Prostate gland (tissue), 2 donors: ENCODE measurements around the gene CRYZ.

Source experiments
- POLR2A ChIP-seq: fragments of 450-650 bp; IDR thresholded peaks from one replicate; pipeline ENCODE4 v1.6.1; 2016; ENCODE audit warnings: antibody characterized with exemption, mild to moderate bottlenecking
- POLR2AphosphoS5 ChIP-seq: sonication (generic); formaldehyde crosslinking; IDR thresholded peaks from one replicate; pipeline ENCODE4 v1.6.1; 2017; ENCODE audit warnings: antibody characterized with exemption
- TF ChIP-seq, protein P1 (sequence below), 4 experiments: fragments of 200-600 bp in 2 of 4; fragments of 450-650 bp in 2 of 4; sonication (generic) in 2 of 4; IDR thresholded peaks; 1 replicate in 3 of 4; 2 replicates in 1 of 4; pipeline ENCODE4 v1.5.1; 2016 to 2019; ENCODE audit warnings: antibody characterized with exemption in 4 of 4, mild to moderate bottlenecking in 2 of 4, moderate library complexity in 2 of 4

DNA sequence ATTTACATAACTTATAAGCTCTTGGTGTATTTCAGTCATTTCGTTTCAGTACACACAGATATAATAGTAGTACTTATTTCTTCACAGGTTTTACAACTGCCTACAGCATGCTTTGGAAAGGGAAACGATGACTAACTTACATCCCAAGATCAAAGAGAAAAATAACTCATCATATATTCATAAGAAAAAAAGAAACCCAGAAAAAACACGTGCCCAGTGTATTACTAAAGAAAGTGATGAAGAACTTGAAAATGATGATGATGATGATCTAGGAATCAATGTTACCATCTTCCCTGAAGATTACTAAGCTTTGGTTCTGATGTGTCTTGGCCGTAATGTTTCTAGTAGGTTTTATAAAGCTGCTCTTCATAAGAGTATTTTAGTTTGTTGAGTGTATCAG, 31.0 kb upstream of the CRYZ start:
- TF ChIP-seq, protein P1, sequence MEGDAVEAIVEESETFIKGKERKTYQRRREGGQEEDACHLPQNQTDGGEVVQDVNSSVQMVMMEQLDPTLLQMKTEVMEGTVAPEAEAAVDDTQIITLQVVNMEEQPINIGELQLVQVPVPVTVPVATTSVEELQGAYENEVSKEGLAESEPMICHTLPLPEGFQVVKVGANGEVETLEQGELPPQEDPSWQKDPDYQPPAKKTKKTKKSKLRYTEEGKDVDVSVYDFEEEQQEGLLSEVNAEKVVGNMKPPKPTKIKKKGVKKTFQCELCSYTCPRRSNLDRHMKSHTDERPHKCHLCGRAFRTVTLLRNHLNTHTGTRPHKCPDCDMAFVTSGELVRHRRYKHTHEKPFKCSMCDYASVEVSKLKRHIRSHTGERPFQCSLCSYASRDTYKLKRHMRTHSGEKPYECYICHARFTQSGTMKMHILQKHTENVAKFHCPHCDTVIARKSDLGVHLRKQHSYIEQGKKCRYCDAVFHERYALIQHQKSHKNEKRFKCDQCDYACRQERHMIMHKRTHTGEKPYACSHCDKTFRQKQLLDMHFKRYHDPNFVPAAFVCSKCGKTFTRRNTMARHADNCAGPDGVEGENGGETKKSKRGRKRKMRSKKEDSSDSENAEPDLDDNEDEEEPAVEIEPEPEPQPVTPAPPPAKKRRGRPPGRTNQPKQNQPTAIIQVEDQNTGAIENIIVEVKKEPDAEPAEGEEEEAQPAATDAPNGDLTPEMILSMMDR (IDR thresholded peaks at IDR 0.05) = no peak
- TF ChIP-seq POLR2AphosphoS5 (no peak), POLR2A (no peak)
